ENCODE data around the gene SRBD1. TPM values are rescaled to one million over a fixed set of nuclear protein-coding genes. Genes with fewer than 3 reads are reported as not detected.

SRBD1 gene
- total RNA-seq, 3 donors from 2014 or later (not counting 1 experiment from before 2014, with no cell fraction given) = 34.5 to 40.0 (median 38.8) TPM

- H3K4me1 ChIP-seq (ENCODE audit: control insufficient read depth, insufficient read depth, low read length) = no peaks in the 10 kb centered on the region
- H3K27me3 ChIP-seq (ENCODE audit: control insufficient read depth, insufficient read depth, low read length) = no peaks in the 10 kb centered on the region
- no peak for DNase-seq
- intact Hi-C loops (cut with micrococcal nuclease) = no loop called here
- no peaks in the 10 kb centered on the region for H3K9me3 ChIP-seq (ENCODE audit: control insufficient read depth, insufficient read depth, low read length)
- no peaks in the 10 kb centered on the region for H3K36me3 Mint-ChIP-seq
- H3K27me3 Mint-ChIP-seq (ENCODE audit: low read depth in 2 of 2) = no peaks in the 10 kb centered on the region
- no peaks in the 10 kb centered on the region for H3K4me1 Mint-ChIP-seq
- 100% methylated on average over 2 of the region's 2 CpGs for WGBS (ENCODE audit: insufficient coverage)
- H3K4me3 ChIP-seq (ENCODE audit: low read length) = no peak overlapping the region
- no peak overlapping the region for H3K4me3 Mint-ChIP-seq
- H3K27ac ChIP-seq (ENCODE audit: low read length) = no peak overlapping the region
- no peak overlapping the region for H3K27ac Mint-ChIP-seq
- no peak for TF ChIP-seq CTCF (IDR thresholded peaks at IDR 0.05)
- ATAC-seq = no peak
- no peaks in the 10 kb centered on the region for H3K9me3 Mint-ChIP-seq
- H3K36me3 ChIP-seq (ENCODE audit: control insufficient read depth, insufficient read depth, low read length) = no peaks in the 10 kb centered on the region
These were observed 160.4 kb downstream of the SRBD1 start for GRCh38 chr2:45450634-45451033.

- WGBS (ENCODE audit: insufficient coverage) = 100% methylated on average over 2 of the region's 3 CpGs
- TF ChIP-seq CTCF (IDR thresholded peaks at IDR 0.05) = no peak
These were observed 162.8 kb downstream of the SRBD1 start for GRCh38 chr2:45448217-45448616.

DNA sequence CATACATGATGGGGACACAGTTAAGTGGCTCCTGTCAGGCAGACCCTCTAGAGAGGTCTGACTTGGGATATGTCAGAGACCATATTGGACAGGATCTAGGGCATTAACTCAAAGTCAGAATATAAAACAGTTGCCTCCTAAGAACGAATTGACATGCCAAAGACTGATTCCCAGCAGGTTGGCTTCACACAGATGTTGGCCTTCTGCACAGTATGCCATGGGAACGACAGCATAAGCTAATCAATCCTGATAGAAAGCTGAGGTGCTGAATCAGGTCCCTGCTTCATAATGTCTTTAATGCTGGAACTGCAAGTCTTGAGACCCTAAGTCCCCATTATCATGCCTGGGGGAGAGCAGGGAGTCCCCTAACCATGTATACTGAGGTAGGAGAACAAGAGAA, 165.1 kb downstream of the SRBD1 start:
- no peaks in the 10 kb centered on the region for H3K9me3 ChIP-seq (ENCODE audit: control insufficient read depth, insufficient read depth, low read length)
- H3K27me3 ChIP-seq (ENCODE audit: control insufficient read depth, insufficient read depth, low read length) = no peaks in the 10 kb centered on the region
- H3K27me3 Mint-ChIP-seq (ENCODE audit: low read depth in 2 of 2) = no peaks in the 10 kb centered on the region
- H3K36me3 Mint-ChIP-seq = no peaks in the 10 kb centered on the region
- H3K4me1 ChIP-seq (ENCODE audit: control insufficient read depth, insufficient read depth, low read length) = no peaks in the 10 kb centered on the region
- 92% methylated on average over 2 of the region's 2 CpGs for WGBS (ENCODE audit: insufficient coverage)
- H3K4me1 Mint-ChIP-seq = peaks cover 0 to 6% of the 10 kb centered on the region in 2 donors
- ATAC-seq = no peak
- DNase-seq = no peak
- no peak overlapping the region for H3K4me3 Mint-ChIP-seq
- no peak overlapping the region for H3K27ac ChIP-seq (ENCODE audit: low read length)
- intact Hi-C loops (cut with micrococcal nuclease) = no loop called here
- H3K36me3 ChIP-seq (ENCODE audit: control insufficient read depth, insufficient read depth, low read length) = no peaks in the 10 kb centered on the region
- no peak overlapping the region for H3K4me3 ChIP-seq (ENCODE audit: low read length)
- no peak for TF ChIP-seq CTCF (IDR thresholded peaks at IDR 0.05)
- H3K9me3 Mint-ChIP-seq = no peaks in the 10 kb centered on the region
- H3K27ac Mint-ChIP-seq = no peak overlapping the region

More at GRCh38 chr2:45448217-45448616, 162.8 kb downstream of the SRBD1 start:
- H3K27ac ChIP-seq (ENCODE audit: low read length) = no peak overlapping the region
- no peaks in the 10 kb centered on the region for H3K36me3 ChIP-seq (ENCODE audit: control insufficient read depth, insufficient read depth, low read length)
- Mint-ChIP-seq H3K27me3 (ENCODE audit: low read depth in 2 of 2) (no peaks in the 10 kb centered on the region), H3K4me3 (no peak overlapping the region), H3K36me3 (no peaks in the 10 kb centered on the region), H3K27ac (no peak overlapping the region), H3K9me3 (no peaks in the 10 kb centered on the region), H3K4me1 (peaks cover 0 to 1% of the 10 kb centered on the region in 2 donors)
- no peaks in the 10 kb centered on the region for H3K4me1 ChIP-seq (ENCODE audit: control insufficient read depth, insufficient read depth, low read length)
- DNase-seq (no peak), ATAC-seq (no peak)
- no peaks in the 10 kb centered on the region for H3K9me3 ChIP-seq (ENCODE audit: control insufficient read depth, insufficient read depth, low read length)
- intact Hi-C loops (cut with micrococcal nuclease) = no loop called here
- H3K4me3 ChIP-seq (ENCODE audit: low read length) = no peak overlapping the region
- no peaks in the 10 kb centered on the region for H3K27me3 ChIP-seq (ENCODE audit: control insufficient read depth, insufficient read depth, low read length)

GRCh38 chr2:45445037-45445436, 166.0 kb downstream of the SRBD1 start:
- H3K9me3 Mint-ChIP-seq = no peaks in the 10 kb centered on the region
- no peak overlapping the region for H3K27ac ChIP-seq (ENCODE audit: low read length)
- no peak overlapping the region for H3K4me3 Mint-ChIP-seq
- no peaks in the 10 kb centered on the region for H3K36me3 Mint-ChIP-seq
- H3K36me3 ChIP-seq (ENCODE audit: control insufficient read depth, insufficient read depth, low read length) = no peaks in the 10 kb centered on the region
- intact Hi-C loops (cut with micrococcal nuclease) = no loop called here
- H3K27ac Mint-ChIP-seq = no peak overlapping the region
- no peak overlapping the region for H3K4me3 ChIP-seq (ENCODE audit: low read length)
- H3K27me3 ChIP-seq (ENCODE audit: control insufficient read depth, insufficient read depth, low read length) = no peaks in the 10 kb centered on the region
- ATAC-seq (no peak), DNase-seq (no peak)
- no peaks in the 10 kb centered on the region for H3K4me1 ChIP-seq (ENCODE audit: control insufficient read depth, insufficient read depth, low read length)
- H3K4me1 Mint-ChIP-seq = peaks cover 0 to 6% of the 10 kb centered on the region in 2 donors
- no peaks in the 10 kb centered on the region for H3K27me3 Mint-ChIP-seq (ENCODE audit: low read depth in 2 of 2)
- 95% methylated on average over 1 of the region's 1 CpG for WGBS (ENCODE audit: insufficient coverage)
- H3K9me3 ChIP-seq (ENCODE audit: control insufficient read depth, insufficient read depth, low read length) = no peaks in the 10 kb centered on the region
- TF ChIP-seq CTCF (IDR thresholded peaks at IDR 0.05) = no peak
